Right ventricle myocardium inferior (tissue), 1 donor: ENCODE data around the gene TMEM167B. TPM values are rescaled to one million over a fixed set of nuclear protein-coding genes. Genes with fewer than 3 reads are reported as not detected.

ENCODE experiments used
- ATAC-seq: fragments of 200-7000 bp; cut with Tn5 transposase; one replicate; pipeline ENCODE4 v1.9.1; 2020; ENCODE audit warnings: mild to moderate bottlenecking, moderate library complexity
- DNase-seq: peaks from one replicate; pipeline ENCODE4 v3.0.0; 2021; ENCODE audit errors: missing footprints
- intact Hi-C: fragments of 100-400 bp; cut with DNase I; formaldehyde crosslinking; loops from one replicate; pipeline ENCODE4 v1.11.0; 2022
- total RNA-seq: library from RNA; stranded (reverse); fragmentation: NEBNext Ultra II Directional; extraction: Animal tissue kit (Norgen Biotek cat#: 25700); gene quantifications from one replicate; pipeline ENCODE4 v1.2.1, GENCODE V29; 2021
- donor health status: DM: no; HTN: yes; CAD: no; lungs with severe emphysema.

The TMEM167B gene
- total RNA-seq, 1 donor from 2014 or later, result 31.5 TPM

DNA sequence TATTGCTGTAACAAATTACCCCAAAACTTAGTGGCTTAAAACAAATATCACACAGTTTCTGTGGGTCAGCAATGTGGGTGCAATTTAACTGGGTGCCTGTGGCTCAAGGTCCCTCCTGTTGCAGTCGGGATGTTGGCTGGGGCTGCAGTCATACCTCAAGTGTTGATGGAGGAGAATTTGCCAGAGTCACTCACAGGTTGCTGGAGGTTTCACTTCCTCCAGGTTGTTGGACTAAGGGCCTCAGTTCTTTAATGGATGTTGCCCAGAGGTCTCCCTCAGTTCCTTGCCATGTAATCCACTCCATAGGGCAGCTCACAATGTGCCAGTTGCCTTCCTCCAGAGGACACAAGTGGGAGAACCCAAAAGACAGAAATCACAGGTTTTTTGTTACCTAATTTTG, 12.2 kb upstream of the TMEM167B start:
- no peak for ATAC-seq
- no peak for DNase-seq
- intact Hi-C loops, result no loop called here

DNA sequence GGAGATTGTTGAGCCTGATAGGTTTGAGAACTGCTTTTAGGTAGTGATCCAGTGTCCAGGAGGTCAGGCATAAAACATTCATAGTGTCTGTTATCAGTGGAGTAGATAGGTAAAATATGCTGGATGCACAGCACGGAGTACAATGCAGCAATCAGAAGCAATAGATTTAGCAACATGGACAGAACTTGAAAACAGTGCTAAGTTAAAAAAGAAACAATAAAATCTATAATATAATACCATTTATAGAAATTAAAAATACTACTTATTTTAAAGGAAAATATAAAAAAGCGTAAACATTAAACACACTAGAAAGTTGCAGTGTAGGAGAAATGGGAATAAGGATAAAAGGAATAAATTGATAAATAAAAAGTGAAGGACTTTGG, 11.3 kb upstream of the TMEM167B start:
- ATAC-seq, result no peak
- no peak for DNase-seq
- intact Hi-C loops, result no loop called here

DNA sequence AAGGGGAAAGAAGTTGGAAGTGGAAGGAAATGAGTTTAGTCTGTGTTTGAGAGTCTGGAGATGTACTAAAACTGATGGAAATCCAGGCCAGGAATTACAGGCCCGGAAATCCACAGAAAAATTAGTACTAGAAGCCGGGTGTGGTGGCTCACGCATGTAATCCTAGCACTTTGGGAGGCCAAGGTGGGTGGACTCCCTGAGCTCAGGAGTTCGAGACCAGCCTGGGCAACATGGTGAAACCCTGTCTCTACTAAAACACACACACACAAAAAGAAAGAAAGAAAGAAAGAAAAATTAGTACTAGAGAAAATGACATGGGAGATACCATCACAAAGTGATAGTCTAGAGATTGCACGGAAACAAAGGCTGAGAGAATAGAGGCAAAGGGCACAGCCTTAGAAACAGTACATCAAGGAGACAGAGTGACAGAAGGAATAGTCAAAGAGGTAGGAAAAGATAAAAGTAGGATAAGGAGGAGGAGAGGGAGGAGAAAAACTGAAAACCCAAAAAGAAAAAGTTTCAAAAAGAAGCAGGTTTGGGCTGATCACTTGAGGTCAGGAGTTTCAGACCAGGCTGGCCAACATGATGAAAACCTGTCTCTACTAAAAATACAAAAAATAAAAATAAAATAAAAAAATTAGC, 10.0 kb upstream of the TMEM167B start:
- ATAC-seq, result no peak
- intact Hi-C loops, result no loop called here
- no peak for DNase-seq

DNA sequence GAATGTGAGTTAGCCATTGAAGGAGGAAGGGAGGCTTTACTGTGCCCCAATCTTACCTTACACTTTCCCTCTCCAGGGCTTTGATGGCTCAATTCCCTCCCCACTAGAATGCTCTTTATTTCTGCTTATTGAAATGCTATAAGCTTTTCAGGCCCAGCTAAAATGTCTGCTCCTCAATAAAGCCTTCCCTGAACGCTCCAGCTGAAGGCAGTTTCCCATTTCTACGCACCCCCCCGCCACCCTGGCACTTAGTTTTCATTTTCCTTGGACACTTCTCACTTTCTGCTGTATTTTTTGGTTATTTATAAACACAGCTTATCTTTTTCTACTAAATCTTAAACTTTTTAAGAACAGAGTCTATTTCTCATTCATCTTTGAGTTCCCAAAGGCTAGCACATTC, 7.1 kb upstream of the TMEM167B start:
- no peak for DNase-seq
- no peak for ATAC-seq
- intact Hi-C loops, result no loop called here

DNA sequence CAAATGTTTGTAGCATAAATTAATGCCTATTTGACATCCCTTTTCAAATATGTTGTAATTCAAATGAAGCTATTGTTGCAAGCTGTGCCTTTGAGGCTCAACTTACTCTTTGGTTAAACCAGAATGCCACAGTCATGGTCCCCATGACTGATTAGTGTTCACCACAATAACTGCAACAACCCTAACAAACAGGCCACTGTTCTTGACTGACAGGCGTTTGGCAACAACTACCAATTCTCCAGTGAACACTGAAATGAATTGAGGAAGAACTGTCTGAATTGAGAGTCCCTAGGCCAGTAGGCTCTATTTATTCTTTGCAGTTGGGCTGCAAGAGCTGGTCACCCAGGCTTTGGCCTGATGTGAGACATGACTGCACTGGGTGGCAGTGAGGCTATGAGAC, 6.6 kb upstream of the TMEM167B start:
- no peak for ATAC-seq

DNA sequence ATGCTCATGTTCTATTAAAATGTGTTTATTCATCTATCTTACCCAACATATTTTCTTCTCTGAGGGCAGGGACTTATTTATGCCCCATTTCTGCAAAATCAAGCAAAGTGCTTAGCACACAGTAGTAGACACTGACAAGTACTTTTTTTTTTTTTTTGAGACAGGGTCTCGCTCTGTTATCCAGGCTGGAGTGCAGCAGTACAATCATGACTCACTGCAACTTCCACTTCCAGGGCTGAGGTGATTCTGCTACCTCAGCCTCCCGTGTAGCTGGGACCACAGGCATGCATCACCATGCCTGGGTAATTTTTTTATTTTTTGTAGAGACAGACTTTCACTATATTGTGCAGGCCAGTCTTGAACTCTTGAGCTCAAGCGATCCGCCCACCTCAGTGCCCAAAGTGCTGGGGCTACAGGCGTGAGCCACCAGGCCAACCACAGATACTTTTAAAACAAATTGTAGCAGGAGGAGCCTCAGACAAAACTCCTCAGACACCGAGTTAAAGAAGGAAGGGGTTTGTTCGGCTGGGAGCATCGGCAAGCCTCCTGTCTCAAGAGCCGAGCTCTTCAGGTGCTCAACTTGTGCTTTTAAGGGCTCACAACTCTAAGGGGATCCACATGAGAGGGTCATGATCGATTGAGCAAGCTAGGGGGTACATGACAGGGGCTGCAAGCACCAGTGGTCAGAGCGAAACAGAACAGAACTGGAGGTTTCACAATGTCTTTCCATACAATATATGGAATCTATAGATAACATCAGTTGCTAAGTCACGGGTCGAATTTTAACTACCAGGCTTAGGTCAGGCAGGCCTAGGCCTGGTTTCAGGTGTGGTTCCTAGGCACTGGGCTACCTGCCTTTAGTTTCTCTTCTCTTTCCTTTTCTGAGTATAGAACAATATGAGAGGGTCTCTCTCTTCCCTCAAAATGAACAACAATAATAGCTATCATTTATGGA, 5.7 kb upstream of the TMEM167B start:
- no peak for ATAC-seq
- no peak for DNase-seq
- intact Hi-C loops, result no loop called here

More for the DNA sequence above, 6.6 kb upstream of the TMEM167B start:
- no peak for DNase-seq
- intact Hi-C loops, result no loop called here

DNA sequence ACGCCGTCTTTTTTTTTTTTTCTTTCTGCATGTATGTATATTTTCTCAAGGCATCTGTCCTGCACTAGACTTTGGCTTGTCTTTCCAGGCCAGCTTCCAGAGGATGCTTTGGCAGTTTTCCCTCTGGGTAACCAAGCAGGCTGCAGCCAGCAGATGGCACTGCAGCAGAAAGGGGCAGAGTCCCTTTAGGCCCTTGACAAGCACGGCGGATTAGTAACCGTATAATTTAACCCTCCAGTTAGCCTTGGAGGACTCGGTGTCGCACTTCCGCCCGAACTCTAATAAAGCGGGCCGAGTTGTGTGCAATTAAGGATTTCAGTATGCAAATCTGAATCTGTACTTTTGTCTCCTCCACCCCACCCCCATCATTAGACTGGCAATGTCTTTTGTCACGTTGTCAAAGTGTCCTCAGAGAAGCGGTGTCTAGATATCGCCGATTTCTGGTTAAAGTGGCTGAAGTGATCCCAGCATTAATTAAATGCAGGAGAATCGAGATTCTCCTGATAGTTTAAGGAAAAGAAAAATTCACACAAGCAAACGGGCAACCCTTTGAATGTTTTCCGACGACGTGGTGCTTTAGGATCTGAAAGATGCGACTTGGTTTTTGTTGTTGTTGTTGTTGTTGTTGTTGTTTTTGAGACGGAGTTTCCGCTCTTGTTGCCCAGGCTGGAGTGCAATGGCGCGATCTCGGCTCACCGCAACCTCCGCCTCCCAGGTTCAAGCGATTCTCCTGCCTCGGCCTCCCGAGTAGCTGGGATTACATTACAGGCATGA, 1.1 kb upstream of the TMEM167B start:
- ATAC-seq (peak; percentile 44), DNase-seq (peak; percentile 74)
- intact Hi-C loops, result loop anchor here (1.0 to 5.0 kb wide), 3 partner anchors 11 to 47 kb away; partner anchors contain the start of gene WDR47

DNA sequence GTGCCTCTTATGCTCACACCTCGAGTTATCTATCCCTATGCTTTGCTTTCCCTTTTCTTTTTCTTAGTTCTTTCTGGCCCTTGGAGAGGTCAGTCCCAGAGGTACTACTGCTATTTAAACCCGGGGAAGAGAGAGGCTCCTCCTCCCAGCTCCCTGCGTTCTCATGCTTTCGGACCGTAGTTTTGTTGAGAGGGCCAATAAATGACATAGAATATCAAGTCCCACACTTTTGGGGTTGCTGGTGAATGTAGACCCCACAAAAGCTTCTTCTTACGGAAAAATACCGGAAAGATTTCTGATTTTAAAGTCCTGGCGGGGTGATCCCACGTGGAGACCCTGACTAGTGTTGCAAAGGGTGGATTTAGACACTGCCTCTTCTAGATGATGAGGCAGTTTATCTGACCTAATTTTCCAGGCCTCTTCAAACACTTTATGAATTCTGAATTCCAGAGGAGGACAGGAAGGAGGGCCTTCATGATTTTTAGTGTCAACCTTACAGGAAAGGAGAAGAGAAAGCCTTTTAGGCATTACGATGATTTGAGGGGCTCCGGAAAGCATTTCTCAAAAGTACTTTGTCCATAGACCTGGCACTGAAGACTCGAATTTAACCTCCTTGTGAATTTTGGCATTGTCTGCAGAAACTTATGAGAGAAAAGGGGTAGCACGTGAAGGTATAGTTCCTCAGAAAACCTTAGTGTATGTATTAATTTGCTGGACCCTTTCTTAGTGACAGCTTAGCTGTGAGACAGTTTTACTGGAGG, 694 bp downstream of the TMEM167B start:
- intact Hi-C loops, result loop anchor here (5.0 kb wide), 1 partner anchor 49 kb away; the partner anchor contains the start of gene WDR47
- ATAC-seq, result peak; percentile 58
- no peak for DNase-seq

DNA sequence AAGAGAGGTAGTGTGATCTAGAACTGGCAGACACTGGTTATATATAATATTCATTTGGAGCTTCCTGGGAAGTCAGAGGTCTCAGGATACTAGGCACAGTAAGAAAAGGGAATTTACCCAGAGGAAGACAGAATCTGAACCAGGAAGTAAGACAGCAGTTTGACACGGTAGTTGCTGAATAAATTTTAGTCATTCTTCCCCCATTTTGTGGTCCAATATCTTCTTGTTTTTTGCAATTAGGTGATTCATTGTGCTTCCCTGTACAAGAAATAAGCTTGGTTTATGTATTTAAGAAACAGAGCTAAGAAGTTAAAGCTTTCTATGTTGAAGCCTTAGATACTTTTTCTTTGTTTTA, 1.3 kb downstream of the TMEM167B start:
- intact Hi-C loops, result loop anchor here (5.0 kb wide), 1 partner anchor 50 kb away; the partner anchor contains the start of gene WDR47
- DNase-seq (no peak), ATAC-seq (no peak)

DNA sequence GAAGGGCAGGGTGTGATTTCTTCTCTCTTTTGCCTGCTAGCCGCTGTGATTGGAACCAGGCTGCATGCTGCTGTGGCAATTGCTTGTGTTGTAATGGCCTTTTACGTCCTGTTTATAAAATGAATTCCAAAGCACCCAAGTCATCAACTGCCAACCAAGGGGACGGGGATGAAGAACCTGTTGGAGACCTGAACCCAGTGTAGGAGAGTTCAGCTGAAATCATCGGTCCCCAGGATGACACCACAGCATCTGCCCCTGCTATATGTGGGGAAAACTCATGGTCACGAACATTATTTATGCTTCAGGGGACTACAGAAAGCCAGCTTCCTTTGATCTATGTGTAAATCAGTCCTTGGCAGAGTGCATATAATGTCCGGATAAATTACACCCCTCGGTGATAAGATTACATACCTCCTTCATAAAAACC, 3.8 kb downstream of the TMEM167B start:
- DNase-seq (no peak), ATAC-seq (no peak)
- intact Hi-C loops, result loop anchor here (5.0 kb wide), 1 partner anchor 52 kb away; the partner anchor contains the start of gene WDR47

DNA sequence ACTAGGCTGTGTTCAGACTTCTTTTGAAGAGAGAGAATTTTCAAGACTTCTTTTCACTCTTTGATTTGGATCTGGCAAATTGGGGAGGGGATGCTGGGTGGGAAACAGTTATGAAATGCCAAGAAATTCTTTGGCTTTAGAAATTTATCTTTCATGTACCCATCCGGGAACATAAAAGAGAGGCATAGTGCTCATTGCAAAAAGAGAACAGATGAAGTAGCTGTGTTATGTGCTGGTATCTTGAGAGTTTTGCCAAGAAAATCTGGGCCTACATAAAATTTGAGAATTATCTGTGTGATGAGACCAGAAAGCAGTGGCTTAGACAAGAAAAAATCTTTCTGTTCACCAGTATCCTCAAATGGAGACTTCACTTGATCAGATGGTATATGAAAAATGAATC, 4.3 kb downstream of the TMEM167B start:
- no peak for DNase-seq
- intact Hi-C loops, result loop anchor here (5.0 kb wide), 1 partner anchor 53 kb away; the partner anchor contains the start of gene WDR47
- ATAC-seq, result no peak

DNA sequence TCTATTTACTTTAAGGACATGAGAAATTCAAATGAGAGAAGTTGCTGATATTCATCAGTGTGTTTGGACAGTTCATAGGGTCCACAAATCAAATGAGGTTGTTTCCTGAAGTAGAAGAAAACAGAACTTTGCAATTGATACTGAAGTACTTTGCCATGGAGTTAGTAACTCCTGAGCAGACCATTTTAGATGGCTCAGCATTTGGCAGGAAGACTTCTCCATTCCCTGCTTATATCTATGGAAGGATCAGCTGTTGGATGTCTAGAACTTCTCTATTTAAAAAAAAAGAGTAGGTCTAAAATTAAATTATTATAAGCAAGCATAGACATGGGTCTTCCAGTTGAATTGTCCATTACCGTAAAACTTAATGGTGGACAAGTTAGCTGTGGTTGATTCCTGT, 5.1 kb downstream of the TMEM167B start:
- DNase-seq (no peak), ATAC-seq (no peak)
- intact Hi-C loops, result no loop called here

DNA sequence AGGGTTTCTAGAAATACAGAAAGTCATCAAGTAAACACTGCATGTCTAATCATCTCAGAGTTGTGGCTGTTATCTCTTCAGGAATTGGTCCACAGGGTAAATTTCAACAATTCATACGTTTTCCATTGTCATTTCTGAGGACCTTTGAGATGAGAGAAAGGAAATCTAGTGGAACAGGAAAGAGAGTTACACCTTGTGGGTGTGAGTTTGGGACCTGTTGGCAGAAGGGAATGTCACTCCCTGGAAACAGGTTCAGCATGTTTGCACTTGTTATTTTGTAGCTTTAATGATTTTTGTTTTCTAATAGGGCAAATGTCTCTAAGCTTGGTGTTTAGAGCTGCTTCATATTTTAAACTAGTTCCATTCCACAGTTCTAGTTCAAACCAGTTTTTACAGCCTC, 5.6 kb downstream of the TMEM167B start:
- intact Hi-C loops, result no loop called here
- DNase-seq, result no peak
- no peak for ATAC-seq

DNA sequence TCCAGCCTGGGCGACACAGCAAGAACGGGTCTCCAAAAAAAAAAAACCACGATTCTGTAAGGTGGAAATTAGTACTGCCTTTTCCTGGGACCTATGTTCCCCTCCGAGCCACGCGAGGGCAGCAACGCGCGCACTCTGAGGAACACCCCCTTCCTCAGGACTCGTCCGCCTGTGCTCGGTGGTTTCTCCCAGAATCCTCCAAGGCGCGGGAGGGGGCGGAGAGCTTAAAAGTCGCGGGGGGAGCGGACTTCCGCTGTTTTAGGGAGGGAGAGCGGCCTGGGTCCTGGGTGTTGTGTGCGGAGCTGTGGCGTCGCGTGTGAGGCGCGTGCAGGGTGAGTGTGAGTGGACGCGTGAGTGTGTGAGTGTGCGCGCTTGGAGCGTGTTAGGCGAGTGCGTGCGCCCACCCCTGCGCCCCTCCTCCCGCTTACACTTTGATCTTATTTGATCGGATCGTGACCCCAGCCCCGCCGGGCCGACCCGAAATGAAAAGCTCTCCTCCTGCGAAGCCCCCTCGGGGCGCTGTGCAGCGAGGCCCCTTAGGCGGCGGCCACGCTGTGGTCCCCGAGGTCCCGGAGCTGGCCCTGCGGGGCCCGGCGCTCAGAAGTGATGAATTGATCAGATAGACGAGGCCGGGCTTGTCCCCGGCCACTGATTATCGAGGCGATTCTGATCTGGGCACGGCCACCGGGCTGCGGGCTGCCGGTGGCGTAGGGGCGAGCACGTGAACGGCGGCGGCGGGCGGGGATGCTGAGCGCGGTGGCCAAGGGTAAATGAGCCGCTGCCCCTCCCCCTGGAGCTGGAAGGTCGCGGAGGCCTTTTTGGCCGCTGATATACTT, 9.6 kb downstream of the TMEM167B start:
- intact Hi-C loops, result loop anchor here (1.0 to 2.0 kb wide), 2 partner anchors 10 to 115 kb away; partner anchors contain the start of gene TMEM167B
- ATAC-seq, result peak; percentile 99
- DNase-seq, result peak; percentile 98

DNA sequence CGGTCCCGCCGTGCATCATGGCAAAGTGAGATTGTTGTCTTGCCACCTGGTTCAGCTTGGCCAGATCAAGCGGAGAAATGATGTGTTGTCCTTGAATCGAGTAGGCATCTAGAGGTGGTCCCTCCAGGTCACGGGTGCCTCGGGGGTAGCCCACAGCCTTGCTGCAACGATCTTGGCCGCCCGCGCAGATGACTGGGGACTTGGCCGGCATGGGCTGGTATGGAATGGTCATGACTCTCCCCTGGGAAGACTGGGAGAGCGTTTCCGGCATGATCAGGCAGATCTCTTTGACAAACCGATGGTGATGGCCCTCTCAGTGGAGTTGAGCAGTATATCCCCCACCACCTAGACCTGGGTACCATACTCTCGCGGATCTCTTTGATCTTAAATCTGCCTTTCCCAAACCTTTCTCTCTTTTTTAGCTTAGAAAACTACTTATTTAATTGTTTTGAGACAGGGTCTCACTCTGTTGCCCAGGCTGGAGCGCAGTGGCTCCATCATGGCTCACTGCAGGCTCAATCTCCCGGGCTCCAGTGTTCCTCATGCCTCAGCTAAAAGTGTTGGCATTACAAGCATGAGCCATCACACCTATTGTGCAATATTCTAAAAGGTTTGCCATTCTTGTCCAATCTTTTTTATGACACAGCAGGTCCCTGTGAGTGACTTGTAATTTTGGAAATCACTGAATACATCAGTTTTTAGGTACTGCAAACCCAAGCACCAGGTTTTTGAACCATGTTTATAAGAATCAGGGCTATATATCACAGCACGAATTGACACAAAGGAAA, 14.0 kb downstream of the TMEM167B start:
- intact Hi-C loops, result no loop called here

DNA sequence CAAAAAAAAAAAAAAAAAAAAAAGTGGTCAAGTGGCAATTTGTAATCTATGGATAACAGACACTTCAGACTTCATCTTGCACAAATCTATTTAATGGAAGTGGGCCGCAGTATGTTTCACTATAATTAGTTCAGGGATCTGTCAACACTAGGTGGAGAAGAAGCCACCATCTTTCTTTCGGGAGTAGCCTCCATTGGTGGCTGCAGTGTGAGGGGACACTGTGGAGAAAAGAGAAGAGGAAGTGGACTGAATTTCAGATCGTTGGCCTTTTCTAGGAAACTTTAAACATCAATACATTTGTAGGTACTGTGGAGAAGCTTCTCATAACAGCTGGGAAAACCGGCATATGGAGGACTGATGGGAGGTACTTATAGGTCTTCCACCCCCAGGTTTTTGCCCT, 15.3 kb downstream of the TMEM167B start:
- no peak for DNase-seq
- intact Hi-C loops, result no loop called here
- ATAC-seq, result no peak

More for the DNA sequence above, 14.0 kb downstream of the TMEM167B start:
- no peak for DNase-seq
- ATAC-seq, result no peak

DNA sequence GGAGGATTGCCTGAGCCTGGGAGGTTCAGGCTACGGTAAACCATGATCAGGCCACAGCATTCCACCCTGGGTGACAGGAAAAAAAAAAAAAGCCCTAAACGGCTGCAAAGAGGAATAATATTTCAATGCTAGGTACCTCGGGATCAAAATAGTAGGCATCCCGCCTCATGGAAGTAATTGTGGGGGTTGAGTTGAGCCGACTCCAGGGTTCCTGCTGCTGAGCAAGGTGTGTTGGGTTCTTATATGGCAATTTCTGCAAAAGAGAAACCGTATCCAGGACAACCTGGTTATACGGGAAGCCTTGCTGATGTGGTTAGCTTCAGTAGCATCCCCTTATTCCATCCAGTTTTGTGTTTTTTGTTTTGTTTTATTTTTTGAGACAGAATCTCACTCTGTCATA, 17.2 kb downstream of the TMEM167B start:
- DNase-seq, result no peak
- intact Hi-C loops, result no loop called here
- ATAC-seq, result no peak
